Stimulated activated CD4-positive, alpha-beta T cell treated with anti-CD3 and anti-CD28 coated beads, Interleukin-12 subunit alpha, Interleukin-12 subunit beta, amount 100 ng/mL, for 4 hours (primary cell): ENCODE data around the gene SERPING1.
"Not testable (repeated sequence)": the region's sequence is repeated elsewhere in the genome, so short reads cannot be mapped to it uniquely, and the experiment has no call there.

Source experiments
- DNase-seq: peaks from one replicate; pipeline ENCODE4 v3.0.0-alpha.2; 2020

Gene SERPING1

GRCh38 chr11:57638811-57639320 is 41.4 kb downstream of the SERPING1 start:
- no peak for DNase-seq

GRCh38 chr11:57639321-57640067 is 42.0 kb downstream of the SERPING1 start:
- no peak for DNase-seq

GRCh38 chr11:57640068-57640800 is 42.7 kb downstream of the SERPING1 start:
- DNase-seq = no peak

GRCh38 chr11:57641011-57641807 is 43.7 kb downstream of the SERPING1 start:
- DNase-seq = no peak

GRCh38 chr11:57643802-57644201 is 46.3 kb downstream of the SERPING1 start:
- DNase-seq = no peak

- DNase-seq = peak; percentile 77
Observed at GRCh38 chr11:57644748-57645688, 47.5 kb downstream of the SERPING1 start.

GRCh38 chr11:57645689-57646085 is 48.2 kb downstream of the SERPING1 start:
- no peak for DNase-seq

- no peak for DNase-seq
Observed at GRCh38 chr11:57646194-57646798, 48.8 kb downstream of the SERPING1 start.

GRCh38 chr11:57646799-57647303 is 49.4 kb downstream of the SERPING1 start:
- no peak for DNase-seq

- no peak for DNase-seq
Observed at GRCh38 chr11:57647372-57647771, 49.9 kb downstream of the SERPING1 start.

- no peak for DNase-seq
Observed at GRCh38 chr11:57647960-57648800, 50.7 kb downstream of the SERPING1 start.

- DNase-seq = no peak
Observed at GRCh38 chr11:57648801-57649735, 51.6 kb downstream of the SERPING1 start.

GRCh38 chr11:57649826-57650738 is 52.6 kb downstream of the SERPING1 start, which contains the start of gene YPEL4:
Gene YPEL4 (minus strand): TSS chr11:57649912. CDS start chr11:57647107, 2,805 bp downstream.
- peak; percentile 38 for DNase-seq

- no peak for DNase-seq
Observed at GRCh38 chr11:57650739-57651090, 53.2 kb downstream of the SERPING1 start.

- DNase-seq = no peak
Observed at GRCh38 chr11:57651408-57651807, 53.9 kb downstream of the SERPING1 start.

GRCh38 chr11:57652230-57652629 is 54.7 kb downstream of the SERPING1 start:
- not testable (repeated sequence) for DNase-seq

- no peak for DNase-seq
Observed at GRCh38 chr11:57652662-57653061, 55.2 kb downstream of the SERPING1 start.

GRCh38 chr11:57653163-57653562 is 55.7 kb downstream of the SERPING1 start:
- no peak for DNase-seq
